ENCODE measurements around the gene GCNA. TPM values are rescaled to one million over a fixed set of nuclear protein-coding genes. Genes with fewer than 3 reads are reported as not detected.

GCNA gene
- total RNA-seq, 1 donor from 2014 or later, result 4.6 TPM

GRCh38 chrX:71599965-71600364, 21.7 kb downstream of the GCNA start:
- H3K9me3 Mint-ChIP-seq (ENCODE audit: unreplicated experiment), result peaks cover 13% of the 10 kb centered on the region
- no peak overlapping the region for H3K4me3 Mint-ChIP-seq (ENCODE audit: unreplicated experiment)
- H3K4me1 Mint-ChIP-seq (ENCODE audit: unreplicated experiment), result no peaks in the 10 kb centered on the region
- no peak for DNase-seq (ENCODE audit: extremely low spot score, unreplicated experiment)
- TF ChIP-seq CTCF (IDR thresholded peaks at IDR 0.05), result no peak
- H3K36me3 Mint-ChIP-seq (ENCODE audit: unreplicated experiment), result peaks cover 40% of the 10 kb centered on the region
- H3K27ac Mint-ChIP-seq (ENCODE audit: unreplicated experiment), result no peak overlapping the region
- no peaks in the 10 kb centered on the region for H3K27me3 Mint-ChIP-seq (ENCODE audit: unreplicated experiment)

- peaks cover 47% of the 10 kb centered on the region for H3K36me3 Mint-ChIP-seq (ENCODE audit: unreplicated experiment)
- no peak for TF ChIP-seq CTCF (IDR thresholded peaks at IDR 0.05)
- no peak overlapping the region for H3K4me3 Mint-ChIP-seq (ENCODE audit: unreplicated experiment)
- DNase-seq (ENCODE audit: extremely low spot score, unreplicated experiment), result no peak
- H3K27me3 Mint-ChIP-seq (ENCODE audit: unreplicated experiment), result no peaks in the 10 kb centered on the region
- no peaks in the 10 kb centered on the region for H3K4me1 Mint-ChIP-seq (ENCODE audit: unreplicated experiment)
- peak overlapping the region; percentile 7 for H3K27ac Mint-ChIP-seq (ENCODE audit: unreplicated experiment)
- H3K9me3 Mint-ChIP-seq (ENCODE audit: unreplicated experiment), result peaks cover 16% of the 10 kb centered on the region
Observed at GRCh38 chrX:71603618-71604017, 25.4 kb downstream of the GCNA start.

GRCh38 chrX:71604141-71604540, 25.9 kb downstream of the GCNA start:
- Mint-ChIP-seq H3K9me3 (ENCODE audit: unreplicated experiment) (peaks cover 16% of the 10 kb centered on the region), H3K4me3 (ENCODE audit: unreplicated experiment) (no peak overlapping the region), H3K4me1 (ENCODE audit: unreplicated experiment) (no peaks in the 10 kb centered on the region), H3K27me3 (ENCODE audit: unreplicated experiment) (no peaks in the 10 kb centered on the region), H3K36me3 (ENCODE audit: unreplicated experiment) (peaks cover 50% of the 10 kb centered on the region), H3K27ac (ENCODE audit: unreplicated experiment) (no peak overlapping the region)
- no peak for DNase-seq (ENCODE audit: extremely low spot score, unreplicated experiment)
- no peak for TF ChIP-seq CTCF (IDR thresholded peaks at IDR 0.05)

- no peak overlapping the region for H3K27ac Mint-ChIP-seq (ENCODE audit: unreplicated experiment)
- TF ChIP-seq CTCF (IDR thresholded peaks at IDR 0.05), result no peak
- H3K36me3 Mint-ChIP-seq (ENCODE audit: unreplicated experiment), result peaks cover 55% of the 10 kb centered on the region
- H3K9me3 Mint-ChIP-seq (ENCODE audit: unreplicated experiment), result peaks cover 16% of the 10 kb centered on the region
- DNase-seq (ENCODE audit: extremely low spot score, unreplicated experiment), result no peak
- no peaks in the 10 kb centered on the region for H3K27me3 Mint-ChIP-seq (ENCODE audit: unreplicated experiment)
- no peak overlapping the region for H3K4me3 Mint-ChIP-seq (ENCODE audit: unreplicated experiment)
- H3K4me1 Mint-ChIP-seq (ENCODE audit: unreplicated experiment), result no peaks in the 10 kb centered on the region
Observed at GRCh38 chrX:71604796-71605568, 26.7 kb downstream of the GCNA start.

- peaks cover 16% of the 10 kb centered on the region for H3K9me3 Mint-ChIP-seq (ENCODE audit: unreplicated experiment)
- no peaks in the 10 kb centered on the region for H3K27me3 Mint-ChIP-seq (ENCODE audit: unreplicated experiment)
- TF ChIP-seq CTCF (IDR thresholded peaks at IDR 0.05), result no peak
- no peak for DNase-seq (ENCODE audit: extremely low spot score, unreplicated experiment)
- no peak overlapping the region for H3K27ac Mint-ChIP-seq (ENCODE audit: unreplicated experiment)
- H3K36me3 Mint-ChIP-seq (ENCODE audit: unreplicated experiment), result peaks cover 61% of the 10 kb centered on the region
- H3K4me1 Mint-ChIP-seq (ENCODE audit: unreplicated experiment), result no peaks in the 10 kb centered on the region
- no peak overlapping the region for H3K4me3 Mint-ChIP-seq (ENCODE audit: unreplicated experiment)
Observed at GRCh38 chrX:71606536-71607216, 28.4 kb downstream of the GCNA start.

Data from osteocyte (in vitro differentiated cells).